HepG2 (cell line): ENCODE data around the gene PRDM7. TPM values are rescaled to one million over a fixed set of nuclear protein-coding genes. Genes with fewer than 3 reads are reported as not detected.

Experiments
- ATF1 ChIP-seq: IDR thresholded peaks from 2 replicates; pipeline ENCODE4 v1.6.1; 2016; ENCODE audit warnings: mild to moderate bottlenecking, control low read depth
- GTF2F1 ChIP-seq: fragments of 150-350 bp; IDR thresholded peaks from 2 replicates; pipeline ENCODE4 v1.6.1; 2014; ENCODE audit warnings: low read length
- HDAC1 ChIP-seq: sonication (generic); formaldehyde crosslinking; IDR thresholded peaks from 2 replicates; pipeline ENCODE4 v1.5.1; 2020; ENCODE audit warnings: mild to moderate bottlenecking, missing genetic modification reagents
- IKZF4 ChIP-seq: sonication (generic); formaldehyde crosslinking; IDR thresholded peaks from 2 replicates; pipeline ENCODE4 v1.5.1; 2020; ENCODE audit warnings: borderline replicate concordance, mild to moderate bottlenecking, low read depth, missing genetic modification reagents; ENCODE audit errors: not compliant biosample characterization
- SP2 ChIP-seq: sonication (generic); formaldehyde crosslinking; IDR thresholded peaks from 2 replicates; pipeline ENCODE4 v1.5.1; 2020; ENCODE audit warnings: mild to moderate bottlenecking, missing genetic modification reagents
- ZNF335 ChIP-seq: sonication (generic); formaldehyde crosslinking; IDR thresholded peaks from 2 replicates; pipeline ENCODE4 v1.4.0; 2020; ENCODE audit warnings: missing genetic modification reagents
- ZNF33B ChIP-seq: sonication (generic); formaldehyde crosslinking; IDR thresholded peaks from 2 replicates; pipeline ENCODE4 v1.5.1; 2020; ENCODE audit warnings: mild to moderate bottlenecking, missing genetic modification reagents
- ZNF768 ChIP-seq: sonication (generic); formaldehyde crosslinking; IDR thresholded peaks from 2 replicates; pipeline ENCODE4 v1.4.0; 2020; ENCODE audit warnings: missing genetic modification reagents
- polyA plus RNA-seq, 8 experiments: library from polyadenylated mRNA; depleted of rRNA in 3 of 8; stranded (reverse) in 7 of 8; unstranded in 1 of 8; fragments of >200 nt; fragmentation: Illumina TruSeq in 4 of 8; extraction: Trizol in 4 of 8; gene quantifications; 2 replicates each; pipeline versions ENCODE4 v1.2.1 to v1.2.3, GENCODE V29; 2011 to 2016; ENCODE audit warnings: low read depth in 4 of 8, missing spikeins in 1 of 8, mixed read lengths in 1 of 8; ENCODE audit not compliant: insufficient read depth in 1 of 8
- total RNA-seq, 5 experiments: library from RNA; depleted of rRNA; stranded (reverse); fragments of >200 nt; fragmentation: Illumina TruSeq; extraction: Trizol; gene quantifications; 2 replicates each; pipeline ENCODE4 v1.2.3, GENCODE V29; 2016; ENCODE audit warnings: low read depth in 1 of 5
- TF ChIP-seq, protein P1 (sequence below): sonication (generic); formaldehyde crosslinking; IDR thresholded peaks from 2 replicates; pipeline ENCODE4 v1.4.0; 2020; ENCODE audit warnings: missing genetic modification reagents
- TF ChIP-seq, protein P2 (sequence below): sonication (generic); formaldehyde crosslinking; IDR thresholded peaks from 2 replicates; pipeline ENCODE4 v1.5.1; 2020; ENCODE audit warnings: mild to moderate bottlenecking, missing genetic modification reagents, borderline replicate concordance
- TF ChIP-seq, protein P3 (sequence below): sonication (generic); formaldehyde crosslinking; IDR thresholded peaks from 2 replicates; pipeline ENCODE4 v1.8.0; 2022; ENCODE audit warnings: low read depth, missing genetic modification reagents
- TF ChIP-seq, protein P4 (sequence below): sonication (generic); formaldehyde crosslinking; IDR thresholded peaks from 2 replicates; pipeline ENCODE4 v1.4.0; 2020; ENCODE audit warnings: mild to moderate bottlenecking, missing genetic modification reagents, borderline replicate concordance

The PRDM7 gene
- total and polyA plus RNA-seq, 2 of the 13 experiments (the other 11 are each of a cell fraction or from before 2014, with no cell fraction given) = not detected

DNA sequence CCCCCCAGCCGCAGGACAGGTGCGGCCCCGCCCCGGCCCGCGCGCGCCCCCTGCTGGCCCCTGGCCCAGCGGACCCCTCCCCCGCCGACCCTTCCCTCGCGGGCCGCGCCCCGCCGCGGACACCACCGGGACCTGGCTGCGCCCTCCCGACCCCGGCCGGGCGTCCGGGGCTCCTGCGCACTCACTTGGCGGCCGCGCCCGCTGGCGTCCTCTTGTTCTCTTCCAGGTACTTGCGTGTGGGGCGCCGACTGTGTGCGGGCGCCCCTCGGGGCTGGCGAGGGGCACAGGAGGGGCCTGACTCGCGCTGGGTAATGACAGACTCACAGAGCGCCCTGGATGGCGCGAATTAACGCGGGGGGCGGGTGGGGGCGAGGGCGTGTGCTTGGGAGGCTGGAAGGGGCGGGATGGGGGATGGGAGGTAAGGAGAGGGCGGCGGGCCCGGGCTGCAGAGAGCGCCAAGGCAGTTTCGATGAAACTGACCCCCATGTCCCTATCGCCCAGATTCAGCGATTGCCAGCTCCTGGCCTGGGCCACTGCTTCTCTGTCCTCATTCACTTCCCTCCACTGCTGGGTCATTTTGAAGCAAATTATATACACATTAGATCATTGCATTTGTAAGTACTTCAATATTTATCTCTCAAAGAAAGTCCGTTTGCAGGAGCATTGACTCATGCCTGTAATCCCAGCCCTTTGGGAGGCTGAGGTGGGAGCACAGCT lies 57.4 kb downstream of the PRDM7 start (continued):
- TF ChIP-seq, protein P1, sequence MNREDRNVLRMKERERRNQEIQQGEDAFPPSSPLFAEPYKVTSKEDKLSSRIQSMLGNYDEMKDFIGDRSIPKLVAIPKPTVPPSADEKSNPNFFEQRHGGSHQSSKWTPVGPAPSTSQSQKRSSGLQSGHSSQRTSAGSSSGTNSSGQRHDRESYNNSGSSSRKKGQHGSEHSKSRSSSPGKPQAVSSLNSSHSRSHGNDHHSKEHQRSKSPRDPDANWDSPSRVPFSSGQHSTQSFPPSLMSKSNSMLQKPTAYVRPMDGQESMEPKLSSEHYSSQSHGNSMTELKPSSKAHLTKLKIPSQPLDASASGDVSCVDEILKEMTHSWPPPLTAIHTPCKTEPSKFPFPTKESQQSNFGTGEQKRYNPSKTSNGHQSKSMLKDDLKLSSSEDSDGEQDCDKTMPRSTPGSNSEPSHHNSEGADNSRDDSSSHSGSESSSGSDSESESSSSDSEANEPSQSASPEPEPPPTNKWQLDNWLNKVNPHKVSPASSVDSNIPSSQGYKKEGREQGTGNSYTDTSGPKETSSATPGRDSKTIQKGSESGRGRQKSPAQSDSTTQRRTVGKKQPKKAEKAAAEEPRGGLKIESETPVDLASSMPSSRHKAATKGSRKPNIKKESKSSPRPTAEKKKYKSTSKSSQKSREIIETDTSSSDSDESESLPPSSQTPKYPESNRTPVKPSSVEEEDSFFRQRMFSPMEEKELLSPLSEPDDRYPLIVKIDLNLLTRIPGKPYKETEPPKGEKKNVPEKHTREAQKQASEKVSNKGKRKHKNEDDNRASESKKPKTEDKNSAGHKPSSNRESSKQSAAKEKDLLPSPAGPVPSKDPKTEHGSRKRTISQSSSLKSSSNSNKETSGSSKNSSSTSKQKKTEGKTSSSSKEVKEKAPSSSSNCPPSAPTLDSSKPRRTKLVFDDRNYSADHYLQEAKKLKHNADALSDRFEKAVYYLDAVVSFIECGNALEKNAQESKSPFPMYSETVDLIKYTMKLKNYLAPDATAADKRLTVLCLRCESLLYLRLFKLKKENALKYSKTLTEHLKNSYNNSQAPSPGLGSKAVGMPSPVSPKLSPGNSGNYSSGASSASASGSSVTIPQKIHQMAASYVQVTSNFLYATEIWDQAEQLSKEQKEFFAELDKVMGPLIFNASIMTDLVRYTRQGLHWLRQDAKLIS (CRISPR knock-in tag) = no peak
- TF ChIP-seq SP2 (CRISPR knock-in tag) (no peak), GTF2F1 (no peak), ZNF335 (CRISPR knock-in tag) (peak; percentile 52; the same call in 1 of the 2 replicates), IKZF4 (CRISPR knock-in tag) (peak; percentile 49), ZNF33B (no peak), ZNF768 (peak; percentile 25; the same call in 1 of the 2 replicates), ATF1 (CRISPR knock-in tag) (no peak), HDAC1 (peak; percentile 45; the same call in 1 of the 2 replicates)
- TF ChIP-seq, protein P2, sequence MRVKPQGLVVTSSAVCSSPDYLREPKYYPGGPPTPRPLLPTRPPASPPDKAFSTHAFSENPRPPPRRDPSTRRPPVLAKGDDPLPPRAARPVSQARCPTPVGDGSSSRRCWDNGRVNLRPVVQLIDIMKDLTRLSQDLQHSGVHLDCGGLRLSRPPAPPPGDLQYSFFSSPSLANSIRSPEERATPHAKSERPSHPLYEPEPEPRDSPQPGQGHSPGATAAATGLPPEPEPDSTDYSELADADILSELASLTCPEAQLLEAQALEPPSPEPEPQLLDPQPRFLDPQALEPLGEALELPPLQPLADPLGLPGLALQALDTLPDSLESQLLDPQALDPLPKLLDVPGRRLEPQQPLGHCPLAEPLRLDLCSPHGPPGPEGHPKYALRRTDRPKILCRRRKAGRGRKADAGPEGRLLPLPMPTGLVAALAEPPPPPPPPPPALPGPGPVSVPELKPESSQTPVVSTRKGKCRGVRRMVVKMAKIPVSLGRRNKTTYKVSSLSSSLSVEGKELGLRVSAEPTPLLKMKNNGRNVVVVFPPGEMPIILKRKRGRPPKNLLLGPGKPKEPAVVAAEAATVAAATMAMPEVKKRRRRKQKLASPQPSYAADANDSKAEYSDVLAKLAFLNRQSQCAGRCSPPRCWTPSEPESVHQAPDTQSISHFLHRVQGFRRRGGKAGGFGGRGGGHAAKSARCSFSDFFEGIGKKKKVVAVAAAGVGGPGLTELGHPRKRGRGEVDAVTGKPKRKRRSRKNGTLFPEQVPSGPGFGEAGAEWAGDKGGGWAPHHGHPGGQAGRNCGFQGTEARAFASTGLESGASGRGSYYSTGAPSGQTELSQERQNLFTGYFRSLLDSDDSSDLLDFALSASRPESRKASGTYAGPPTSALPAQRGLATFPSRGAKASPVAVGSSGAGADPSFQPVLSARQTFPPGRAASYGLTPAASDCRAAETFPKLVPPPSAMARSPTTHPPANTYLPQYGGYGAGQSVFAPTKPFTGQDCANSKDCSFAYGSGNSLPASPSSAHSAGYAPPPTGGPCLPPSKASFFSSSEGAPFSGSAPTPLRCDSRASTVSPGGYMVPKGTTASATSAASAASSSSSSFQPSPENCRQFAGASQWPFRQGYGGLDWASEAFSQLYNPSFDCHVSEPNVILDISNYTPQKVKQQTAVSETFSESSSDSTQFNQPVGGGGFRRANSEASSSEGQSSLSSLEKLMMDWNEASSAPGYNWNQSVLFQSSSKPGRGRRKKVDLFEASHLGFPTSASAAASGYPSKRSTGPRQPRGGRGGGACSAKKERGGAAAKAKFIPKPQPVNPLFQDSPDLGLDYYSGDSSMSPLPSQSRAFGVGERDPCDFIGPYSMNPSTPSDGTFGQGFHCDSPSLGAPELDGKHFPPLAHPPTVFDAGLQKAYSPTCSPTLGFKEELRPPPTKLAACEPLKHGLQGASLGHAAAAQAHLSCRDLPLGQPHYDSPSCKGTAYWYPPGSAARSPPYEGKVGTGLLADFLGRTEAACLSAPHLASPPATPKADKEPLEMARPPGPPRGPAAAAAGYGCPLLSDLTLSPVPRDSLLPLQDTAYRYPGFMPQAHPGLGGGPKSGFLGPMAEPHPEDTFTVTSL (CRISPR knock-in tag) = no peak
- TF ChIP-seq, protein P3, sequence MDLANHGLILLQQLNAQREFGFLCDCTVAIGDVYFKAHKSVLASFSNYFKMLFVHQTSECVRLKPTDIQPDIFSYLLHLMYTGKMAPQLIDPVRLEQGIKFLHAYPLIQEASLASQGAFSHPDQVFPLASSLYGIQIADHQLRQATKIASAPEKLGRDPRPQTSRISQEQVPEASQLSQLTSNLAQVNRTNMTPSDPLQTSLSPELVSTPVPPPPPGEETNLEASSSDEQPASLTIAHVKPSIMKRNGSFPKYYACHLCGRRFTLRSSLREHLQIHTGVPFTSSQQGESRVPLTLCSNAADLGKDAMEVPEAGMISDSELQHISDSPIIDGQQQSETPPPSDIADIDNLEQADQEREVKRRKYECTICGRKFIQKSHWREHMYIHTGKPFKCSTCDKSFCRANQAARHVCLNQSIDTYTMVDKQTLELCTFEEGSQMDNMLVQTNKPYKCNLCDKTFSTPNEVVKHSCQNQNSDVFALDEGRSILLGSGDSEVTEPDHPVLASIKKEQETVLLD (CRISPR knock-in tag) = peak; percentile 53; the same call in 1 of the 2 replicates
- TF ChIP-seq, protein P4, sequence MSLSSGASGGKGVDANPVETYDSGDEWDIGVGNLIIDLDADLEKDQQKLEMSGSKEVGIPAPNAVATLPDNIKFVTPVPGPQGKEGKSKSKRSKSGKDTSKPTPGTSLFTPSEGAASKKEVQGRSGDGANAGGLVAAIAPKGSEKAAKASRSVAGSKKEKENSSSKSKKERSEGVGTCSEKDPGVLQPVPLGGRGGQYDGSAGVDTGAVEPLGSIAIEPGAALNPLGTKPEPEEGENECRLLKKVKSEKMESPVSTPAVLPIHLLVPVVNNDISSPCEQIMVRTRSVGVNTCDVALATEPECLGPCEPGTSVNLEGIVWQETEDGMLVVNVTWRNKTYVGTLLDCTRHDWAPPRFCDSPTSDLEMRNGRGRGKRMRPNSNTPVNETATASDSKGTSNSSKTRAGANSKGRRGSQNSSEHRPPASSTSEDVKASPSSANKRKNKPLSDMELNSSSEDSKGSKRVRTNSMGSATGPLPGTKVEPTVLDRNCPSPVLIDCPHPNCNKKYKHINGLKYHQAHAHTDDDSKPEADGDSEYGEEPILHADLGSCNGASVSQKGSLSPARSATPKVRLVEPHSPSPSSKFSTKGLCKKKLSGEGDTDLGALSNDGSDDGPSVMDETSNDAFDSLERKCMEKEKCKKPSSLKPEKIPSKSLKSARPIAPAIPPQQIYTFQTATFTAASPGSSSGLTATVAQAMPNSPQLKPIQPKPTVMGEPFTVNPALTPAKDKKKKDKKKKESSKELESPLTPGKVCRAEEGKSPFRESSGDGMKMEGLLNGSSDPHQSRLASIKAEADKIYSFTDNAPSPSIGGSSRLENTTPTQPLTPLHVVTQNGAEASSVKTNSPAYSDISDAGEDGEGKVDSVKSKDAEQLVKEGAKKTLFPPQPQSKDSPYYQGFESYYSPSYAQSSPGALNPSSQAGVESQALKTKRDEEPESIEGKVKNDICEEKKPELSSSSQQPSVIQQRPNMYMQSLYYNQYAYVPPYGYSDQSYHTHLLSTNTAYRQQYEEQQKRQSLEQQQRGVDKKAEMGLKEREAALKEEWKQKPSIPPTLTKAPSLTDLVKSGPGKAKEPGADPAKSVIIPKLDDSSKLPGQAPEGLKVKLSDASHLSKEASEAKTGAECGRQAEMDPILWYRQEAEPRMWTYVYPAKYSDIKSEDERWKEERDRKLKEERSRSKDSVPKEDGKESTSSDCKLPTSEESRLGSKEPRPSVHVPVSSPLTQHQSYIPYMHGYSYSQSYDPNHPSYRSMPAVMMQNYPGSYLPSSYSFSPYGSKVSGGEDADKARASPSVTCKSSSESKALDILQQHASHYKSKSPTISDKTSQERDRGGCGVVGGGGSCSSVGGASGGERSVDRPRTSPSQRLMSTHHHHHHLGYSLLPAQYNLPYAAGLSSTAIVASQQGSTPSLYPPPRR (CRISPR knock-in tag) = no peak
